A549 treated with CORT108297 at 1 μM for 4 hours (cell line): Measurements from ENCODE around the gene PRKD1. TPM values are rescaled to one million over a fixed set of nuclear protein-coding genes. Genes with fewer than 3 reads are reported as not detected.

ENCODE experiments used
- total RNA-seq: library from RNA; stranded (reverse); fragments of 200-300 nt; extraction: Qiagen RNA extraction; gene quantifications from 5 replicates; pipeline ENCODE4 v1.2.3, GENCODE V29; 2022

The PRKD1 gene
- total RNA-seq, result 2.4 to 2.9 TPM (median 2.4 TPM) in 5 replicates

DNA sequence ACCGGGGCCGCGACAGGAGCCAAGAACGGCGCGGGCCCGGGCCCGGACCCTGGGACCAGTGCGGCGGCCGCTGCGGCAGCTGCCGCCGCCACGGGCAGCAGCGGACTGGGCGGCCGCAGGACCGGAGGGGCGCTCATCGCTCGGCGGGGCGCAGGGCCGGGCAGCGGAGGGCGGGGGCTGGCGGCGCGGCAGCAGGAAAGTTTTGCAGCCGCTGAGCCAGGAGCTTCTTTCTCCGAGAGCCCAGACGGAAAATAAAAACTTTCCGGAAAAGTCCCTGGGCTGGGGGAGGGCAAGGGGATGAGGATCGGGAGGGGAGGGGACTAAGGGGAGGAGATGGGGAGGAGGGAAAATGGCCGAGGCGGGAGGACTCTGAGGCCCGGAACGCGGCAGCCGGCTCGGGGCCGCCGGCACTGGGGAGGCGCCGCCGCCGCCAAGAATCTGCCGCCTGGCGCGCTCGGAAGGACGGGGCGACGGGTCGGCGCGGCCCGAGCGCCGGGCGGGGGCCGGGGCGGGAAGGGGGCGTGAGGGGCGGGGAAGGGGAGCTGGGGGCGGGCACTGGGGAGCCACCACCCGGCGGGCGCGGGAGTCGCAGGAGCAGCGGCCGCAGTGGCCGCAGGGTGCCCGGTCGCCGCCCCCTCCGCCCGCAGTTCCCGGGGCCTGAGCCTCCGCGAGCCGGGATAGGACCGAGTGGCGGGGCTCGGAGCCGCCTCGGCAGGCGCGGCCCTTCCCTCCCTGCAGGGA, at the start of gene PRKD1:
TSS of gene PRKD1 (minus strand) at position 472 of the 741 bp plus-strand sequence.

